HG02642 (cell line): ENCODE data around the gene MAP6D1.

Experiments
- ATAC-seq: cut with Tn5 transposase; IDR thresholded peaks from one replicate; pipeline ENCODE4 v1.9.1; 2021; ENCODE audit warnings: mild to moderate bottlenecking; ENCODE audit not compliant: unreplicated experiment, poor library complexity

MAP6D1 gene

GRCh38 chr3:183825456-183826161 lies at the start of gene MAP6D1:
Gene MAP6D1, minus strand, starts transcription at chr3:183825577. Its CDS starts 30 bp downstream, at chr3:183825547.
- peak; percentile 56 for ATAC-seq

- ATAC-seq, result no peak
These were observed 48.5 kb upstream of the MAP6D1 start for GRCh38 chr3:183873914-183874313.

- ATAC-seq, result no peak
These were observed 46.2 kb upstream of the MAP6D1 start for GRCh38 chr3:183871541-183871940.

GRCh38 chr3:183870563-183870962 lies 45.2 kb upstream of the MAP6D1 start:
- no peak for ATAC-seq

- ATAC-seq, result no peak
These were observed 43.4 kb upstream of the MAP6D1 start for GRCh38 chr3:183868796-183869195.

GRCh38 chr3:183862610-183863009 lies 37.2 kb upstream of the MAP6D1 start:
- ATAC-seq, result no peak

- no peak for ATAC-seq
These were observed 32.5 kb upstream of the MAP6D1 start for GRCh38 chr3:183857863-183858262.

- no peak for ATAC-seq
These were observed 29.1 kb upstream of the MAP6D1 start for GRCh38 chr3:183854318-183855035.

GRCh38 chr3:183845608-183846288 lies 20.4 kb upstream of the MAP6D1 start:
- no peak for ATAC-seq

GRCh38 chr3:183845090-183845489 lies 19.7 kb upstream of the MAP6D1 start:
- ATAC-seq, result no peak

- ATAC-seq, result no peak
These were observed 19.2 kb upstream of the MAP6D1 start for GRCh38 chr3:183844606-183845005.

- no peak for ATAC-seq
These were observed 14.4 kb upstream of the MAP6D1 start for GRCh38 chr3:183839751-183840150.

GRCh38 chr3:183837894-183838293 lies 12.5 kb upstream of the MAP6D1 start:
- no peak for ATAC-seq

- ATAC-seq, result no peak
These were observed 12.0 kb upstream of the MAP6D1 start for GRCh38 chr3:183837390-183837789.

GRCh38 chr3:183833516-183833915 lies 8.1 kb upstream of the MAP6D1 start:
- no peak for ATAC-seq

GRCh38 chr3:183830187-183830586 lies 4.8 kb upstream of the MAP6D1 start:
- no peak for ATAC-seq

- ATAC-seq, result no peak
These were observed 4.1 kb upstream of the MAP6D1 start for GRCh38 chr3:183829466-183829865.

- ATAC-seq, result no peak
These were observed 3.1 kb upstream of the MAP6D1 start for GRCh38 chr3:183828538-183828870.

- ATAC-seq, result no peak
These were observed 2.6 kb upstream of the MAP6D1 start for GRCh38 chr3:183827809-183828537.

- no peak for ATAC-seq
These were observed 1.3 kb upstream of the MAP6D1 start for GRCh38 chr3:183826448-183827250.
